Pancreas (tissue), 10 donors: ENCODE results near the gene SERINC4. TPM values are rescaled to one million over a fixed set of nuclear protein-coding genes. Genes with fewer than 3 reads are reported as not detected.
A peak's percentile ranks its signal among the peaks of the same experiment; 100 is the strongest.
"Not testable (repeated sequence)": the region's sequence is repeated elsewhere in the genome, so short reads cannot be mapped to it uniquely, and the experiment has no call there.

Experiments used
- ATAC-seq, 4 donors: fragments of 200-7000 bp; cut with Tn5 transposase; one replicate each; pipeline versions ENCODE4 v1.8.0 to v1.9.1; 2020; ENCODE audit warnings: mild to moderate bottlenecking in 4 of 4, moderate library complexity in 4 of 4
- DNase-seq, 6 donors: peaks; one replicate each; pipeline ENCODE4 v3.0.0-alpha.2; 2020
- FAIRE-seq: peaks from 2 replicates; lab custom pipeline; 2012; peaks lifted over from hg19 to GRCh38; lab: Jason Lieb, UNC
- H3K27ac ChIP-seq, 4 donors: fragments of 200-600 bp; sonication (generic); 1 replicate in 3 of 4; 2 replicates in 1 of 4; pipeline versions ENCODE4 v1.5.0 to v1.8.0; 2020
- H3K27me3 ChIP-seq, 4 donors: fragments of 200-600 bp; one replicate each; pipeline ENCODE4 v1.8.0; 2021
- H3K36me3 ChIP-seq, 3 donors: fragments of 200-600 bp; sonication (generic) in 1 of 3; one replicate each; pipeline versions ENCODE4 v1.5.0 to v1.8.0; 2020 to 2021
- H3K4me1 ChIP-seq, 3 donors: fragments of 200-600 bp; one replicate each; pipeline ENCODE4 v1.8.0; 2021
- H3K4me3 ChIP-seq, 4 donors: fragments of 200-600 bp; sonication (generic) in 2 of 4; one replicate each; pipeline versions ENCODE4 v1.5.0 to v1.8.0; 2020 to 2021
- H3K9me3 ChIP-seq, 4 donors: fragments of 200-600 bp; one replicate each; pipeline ENCODE4 v1.8.0; 2021
- CTCF ChIP-seq, 4 donors: fragments of 200-600 bp; sonication (generic) in 3 of 4; IDR thresholded peaks; one replicate each; pipeline versions ENCODE4 v1.5.0 to v1.8.0; 2021; ENCODE audit warnings: antibody characterized with exemption in 4 of 4
- WGBS, 2 donors: extraction: QIAGEN DNeasy Blood & Tissue Kit; methylation state at CpG; one replicate each; pipeline ENCODE4 v1.1.7; 2013; 5-methylcytosine and 5-hydroxymethylcytosine counted together
- intact Hi-C, 3 donors: fragments of 100-400 bp; cut with DNase I; formaldehyde crosslinking; loops; one replicate each; pipeline versions ENCODE4 v1.11.1 to v1.14.2; 2022
- polyA plus RNA-seq, 2 donors: library from polyadenylated mRNA; stranded (reverse); fragments of 200-250 nt; gene quantifications; one replicate each; pipeline ENCODE4 v1.2.3, GENCODE V29; 2013
- total RNA-seq, 6 donors: library from RNA; stranded (reverse); fragmentation: NEBNext Ultra II Directional in 4 of 6; extraction: Animal tissue kit (Norgen Biotek cat#: 25700) in 4 of 6; gene quantifications; one replicate each; pipeline versions ENCODE4 v1.2.1 to v1.2.4, GENCODE V29; 2021 to 2023
- donor health status: healthy with polysubstance abuse.
- donor health status: DM: no; HTN: no; CAD: no; lungs with moderate emphysema.
- donor health status: DM: no; HTN: no; CAD: no.
- donor health status: control.
- donor health status: control.
- donor health status: Bipolar disorder and iron deficiency.
- donor health status: DM: yes; HTN: yes; CAD: no.
- donor health status: DM: no; HTN: no; CAD: no.
- donor health status: DM: no; HTN: no; CAD: no.
- donor health status: DM: yes; HTN: yes; CAD: no.

Gene SERINC4
- total and polyA plus RNA-seq, 8 donors = 0.14 to 0.47 (median 0.22) TPM; not detected in 4

GRCh38 chr15:43828061-43828657, 28.1 kb upstream of the SERINC4 start:
- Histone ChIP-seq H3K27ac (no peak overlapping the region), H3K4me3 (no peak overlapping the region), H3K27me3 (no peaks in the 10 kb centered on the region), H3K9me3 (no peaks in the 10 kb centered on the region), H3K36me3 (no peaks in the 10 kb centered on the region), H3K4me1 (peaks cover 0 to 18% (median 0%) of the 10 kb centered on the region in 3 donors)
- 76 to 77% methylated on average over 6 of the region's 6 CpGs for WGBS, 2 donors
- DNase-seq (no peak), ATAC-seq (no peak), FAIRE-seq (no peak)
- TF ChIP-seq CTCF (IDR thresholded peaks at IDR 0.05) = no peak
- intact Hi-C loops = no loop called here

GRCh38 chr15:43826508-43827341, 26.7 kb upstream of the SERINC4 start, which contains the start of gene WDR76:
TSS of gene WDR76 (plus strand) at chr15:43827002. CDS start at chr15:43827033, 31 bp downstream.
- intact Hi-C loops = no loop called here
- FAIRE-seq = no peak
- TF ChIP-seq CTCF (IDR thresholded peaks at IDR 0.05) = no peak
- peak within 1 kb of the TSS; percentile 19 to 62 (median 52) for H3K27ac ChIP-seq
- peak within 1 kb of the TSS; percentile 26 to 59 (median 37) for H3K4me3 ChIP-seq
- WGBS, 2 donors = 3 to 4% methylated on average over 48 of the region's 48 CpGs
- peak; percentile 77 to 89 (median 79) for DNase-seq
- H3K36me3 ChIP-seq = no peaks in the 10 kb centered on the region
- H3K9me3 ChIP-seq = no peaks in the 10 kb centered on the region
- peak; percentile 76 to 89 (median 86) for ATAC-seq
- peaks cover 0 to 20% (median 5%) of the 10 kb centered on the region in 3 donors for H3K4me1 ChIP-seq
- H3K27me3 ChIP-seq = no peaks in the 10 kb centered on the region

GRCh38 chr15:43826029-43826507, 26.0 kb upstream of the SERINC4 start:
- no peak for TF ChIP-seq CTCF (IDR thresholded peaks at IDR 0.05)
- no peaks in the 10 kb centered on the region for H3K9me3 ChIP-seq
- H3K27me3 ChIP-seq = no peaks in the 10 kb centered on the region
- WGBS, 2 donors = 93 to 95% methylated on average over 11 of the region's 11 CpGs
- H3K4me1 ChIP-seq = peaks cover 0 to 20% (median 8%) of the 10 kb centered on the region in 3 donors
- intact Hi-C loops = no loop called here
- ATAC-seq (no peak), FAIRE-seq (no peak), DNase-seq (no peak)
- H3K4me3 ChIP-seq = peak overlapping the region in 2 of 4 donors; percentile 42 to 59
- H3K36me3 ChIP-seq = no peaks in the 10 kb centered on the region
- H3K27ac ChIP-seq = peak overlapping the region in 3 of 4 donors; percentile 42 to 62 (median 62)

- intact Hi-C loops, H3K4me3 ChIP-seq, ATAC-seq, FAIRE-seq, H3K9me3 ChIP-seq, H3K36me3 ChIP-seq, H3K27ac ChIP-seq, H3K27me3 ChIP-seq, DNase-seq: not testable (repeated sequence)
- H3K4me1 ChIP-seq = peaks cover 0 to 20% (median 8%) of the 10 kb centered on the region in 3 donors
- 89 to 91% methylated on average over 11 of the region's 11 CpGs for WGBS, 2 donors
Observed at GRCh38 chr15:43825305-43825704, 25.3 kb upstream of the SERINC4 start.
